Lower lobe of right lung (tissue), 2 donors: Measurements from ENCODE around the gene DCC. TPM values are rescaled to one million over a fixed set of nuclear protein-coding genes. Genes with fewer than 3 reads are reported as not detected.

Source experiments
- ATAC-seq, 2 donors: fragments of 200-7000 bp; cut with Tn5 transposase; one replicate each; pipeline ENCODE4 v1.9.1; 2020 to 2022; ENCODE audit warnings: mild to moderate bottlenecking in 2 of 2, moderate library complexity in 2 of 2
- DNase-seq: peaks from one replicate; pipeline ENCODE4 v3.0.0-alpha.2; 2020
- H3K27ac ChIP-seq: fragments of 200-600 bp; one replicate; pipeline ENCODE4 v1.8.0; 2022
- H3K27me3 ChIP-seq: fragments of 200-600 bp; one replicate; pipeline ENCODE4 v1.8.0; 2022; ENCODE audit warnings: low read depth
- H3K36me3 ChIP-seq: fragments of 200-600 bp; one replicate; pipeline ENCODE4 v1.8.0; 2022; ENCODE audit warnings: mild to moderate bottlenecking
- H3K4me1 ChIP-seq: fragments of 200-600 bp; one replicate; pipeline ENCODE4 v1.8.0; 2022
- H3K4me3 ChIP-seq: fragments of 200-600 bp; one replicate; pipeline ENCODE4 v1.8.0; 2022; ENCODE audit warnings: mild to moderate bottlenecking
- H3K9me3 ChIP-seq: fragments of 200-600 bp; one replicate; pipeline ENCODE4 v1.8.0; 2022
- intact Hi-C: fragments of 100-400 bp; cut with DNase I; formaldehyde crosslinking; loops from one replicate; pipeline ENCODE4 v1.11.0; 2022
- total RNA-seq: library from RNA; stranded (reverse); fragmentation: NEBNext Ultra II Directional; extraction: Animal tissue kit (Norgen Biotek cat#: 25700); gene quantifications from one replicate; pipeline ENCODE4 v1.2.1, GENCODE V29; 2021
- TF ChIP-seq, protein P1 (sequence below): fragments of 200-600 bp; IDR thresholded peaks from one replicate; pipeline ENCODE4 v1.8.0; 2022; ENCODE audit warnings: antibody characterized with exemption, mild to moderate bottlenecking
- donor health status: DM: no; HTN: yes; CAD: no; lungs with severe emphysema.

The DCC gene
- total RNA-seq, 1 donor from 2014 or later: 4.5 TPM

DNA sequence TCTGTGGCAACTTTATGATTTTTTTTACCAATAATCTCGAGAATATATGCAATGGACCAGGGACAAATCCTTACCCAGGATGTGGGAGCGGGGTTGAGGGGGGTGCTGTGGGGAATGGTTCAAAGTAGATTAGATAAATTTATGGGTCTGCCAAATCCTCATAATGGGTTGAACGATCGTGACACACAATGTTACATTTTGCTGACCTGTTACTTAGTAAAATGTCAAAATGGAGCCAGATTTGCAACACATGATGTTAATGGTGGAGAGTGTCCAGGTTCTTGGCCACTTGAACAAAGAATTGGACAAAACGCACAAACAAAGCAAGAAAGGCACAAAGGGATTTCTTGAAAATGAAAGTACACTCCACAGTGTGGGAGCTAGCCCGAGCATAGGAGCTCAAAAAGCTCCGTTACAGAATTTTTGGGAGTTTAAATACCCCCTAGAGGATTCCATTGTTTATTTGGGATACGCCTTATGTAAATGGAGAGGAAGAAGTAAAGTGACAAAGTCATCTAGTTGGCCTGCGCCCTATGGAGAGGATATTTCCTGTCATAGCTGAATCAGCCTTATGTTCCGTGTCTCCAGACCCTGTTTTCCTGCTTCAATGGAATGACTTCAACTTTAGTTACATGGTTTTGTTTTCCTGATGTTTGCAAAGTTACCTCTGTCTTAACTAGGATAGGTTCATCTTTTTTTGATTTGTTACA is 776.0 kb downstream of the DCC start:
- TF ChIP-seq, protein P1, sequence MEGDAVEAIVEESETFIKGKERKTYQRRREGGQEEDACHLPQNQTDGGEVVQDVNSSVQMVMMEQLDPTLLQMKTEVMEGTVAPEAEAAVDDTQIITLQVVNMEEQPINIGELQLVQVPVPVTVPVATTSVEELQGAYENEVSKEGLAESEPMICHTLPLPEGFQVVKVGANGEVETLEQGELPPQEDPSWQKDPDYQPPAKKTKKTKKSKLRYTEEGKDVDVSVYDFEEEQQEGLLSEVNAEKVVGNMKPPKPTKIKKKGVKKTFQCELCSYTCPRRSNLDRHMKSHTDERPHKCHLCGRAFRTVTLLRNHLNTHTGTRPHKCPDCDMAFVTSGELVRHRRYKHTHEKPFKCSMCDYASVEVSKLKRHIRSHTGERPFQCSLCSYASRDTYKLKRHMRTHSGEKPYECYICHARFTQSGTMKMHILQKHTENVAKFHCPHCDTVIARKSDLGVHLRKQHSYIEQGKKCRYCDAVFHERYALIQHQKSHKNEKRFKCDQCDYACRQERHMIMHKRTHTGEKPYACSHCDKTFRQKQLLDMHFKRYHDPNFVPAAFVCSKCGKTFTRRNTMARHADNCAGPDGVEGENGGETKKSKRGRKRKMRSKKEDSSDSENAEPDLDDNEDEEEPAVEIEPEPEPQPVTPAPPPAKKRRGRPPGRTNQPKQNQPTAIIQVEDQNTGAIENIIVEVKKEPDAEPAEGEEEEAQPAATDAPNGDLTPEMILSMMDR: no peak
- Histone ChIP-seq H3K4me3 (no peak overlapping the region), H3K9me3 (no peaks in the 10 kb centered on the region), H3K36me3 (no peaks in the 10 kb centered on the region), H3K27me3 (no peaks in the 10 kb centered on the region), H3K4me1 (no peaks in the 10 kb centered on the region), H3K27ac (no peak overlapping the region)
- DNase-seq (no peak), ATAC-seq (no peak)
- intact Hi-C loops: no loop called here

DNA sequence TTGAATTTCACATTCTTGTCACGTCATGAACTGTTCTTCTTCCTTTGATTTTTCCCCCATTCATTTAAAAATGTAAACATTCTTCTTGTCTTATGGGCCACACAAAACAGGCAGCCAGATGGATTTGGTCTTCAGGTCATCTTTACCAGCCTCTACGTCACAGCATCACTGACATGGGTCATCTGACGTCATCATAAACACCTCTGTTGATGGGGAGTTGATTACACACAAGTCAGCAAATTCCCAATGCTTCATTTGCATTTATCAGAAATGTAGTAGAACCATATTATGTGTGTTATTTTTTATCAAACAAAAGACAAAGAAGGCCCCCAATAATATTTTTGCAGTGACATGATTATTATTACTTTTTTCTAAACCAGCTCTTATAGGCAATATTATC is 777.9 kb downstream of the DCC start:
- H3K4me1 ChIP-seq: no peaks in the 10 kb centered on the region
- TF ChIP-seq, protein P1: no peak
- ATAC-seq (no peak), DNase-seq (no peak)
- no peaks in the 10 kb centered on the region for H3K9me3 ChIP-seq
- intact Hi-C loops: no loop called here
- H3K4me3 ChIP-seq: no peak overlapping the region
- H3K27ac ChIP-seq: no peak overlapping the region
- no peaks in the 10 kb centered on the region for H3K36me3 ChIP-seq
- no peaks in the 10 kb centered on the region for H3K27me3 ChIP-seq

DNA sequence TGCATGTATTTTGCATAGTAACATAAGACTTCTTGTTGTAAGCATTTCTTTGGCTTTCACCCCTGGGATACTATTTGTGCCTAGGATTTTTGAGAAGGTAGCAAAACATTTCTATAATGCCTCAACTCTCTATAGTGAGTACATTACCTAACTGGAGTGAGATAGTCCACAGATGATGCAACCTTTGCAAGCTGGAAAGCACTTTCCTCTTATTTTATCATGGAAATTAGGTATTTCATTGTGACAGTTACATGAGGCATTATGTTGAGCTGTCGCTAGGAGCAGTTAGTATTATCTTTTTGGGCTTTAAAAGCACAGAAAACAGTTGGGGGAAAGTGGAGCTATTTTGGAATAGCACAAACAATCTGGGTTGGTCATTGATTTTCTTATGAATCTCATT is 786.2 kb downstream of the DCC start:
- no peak for ATAC-seq
- Histone ChIP-seq H3K36me3 (no peaks in the 10 kb centered on the region), H3K4me1 (no peaks in the 10 kb centered on the region), H3K4me3 (no peak overlapping the region), H3K27me3 (no peaks in the 10 kb centered on the region), H3K9me3 (no peaks in the 10 kb centered on the region), H3K27ac (no peak overlapping the region)
- intact Hi-C loops: no loop called here
- TF ChIP-seq, protein P1: no peak
- no peak for DNase-seq

DNA sequence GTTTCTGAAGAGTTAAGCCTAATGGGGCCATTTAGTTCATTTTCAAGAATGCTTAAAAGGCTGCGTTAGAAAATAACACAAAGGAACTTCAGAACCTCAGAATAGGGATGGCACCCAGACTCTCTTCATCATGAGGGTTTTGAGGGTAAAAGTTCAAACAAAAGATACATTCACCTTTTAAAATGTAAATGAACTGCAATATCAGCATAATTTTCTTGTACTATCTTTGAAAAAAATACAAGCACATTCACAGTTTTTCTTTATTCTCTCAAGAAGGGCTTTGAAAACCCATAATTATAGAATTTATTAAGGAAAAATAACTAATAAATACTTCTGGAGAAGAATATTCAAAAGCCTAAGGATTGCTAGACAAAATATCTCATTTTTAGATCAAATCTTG is 791.0 kb downstream of the DCC start:
- Histone ChIP-seq H3K27ac (no peak overlapping the region), H3K36me3 (no peaks in the 10 kb centered on the region), H3K27me3 (no peaks in the 10 kb centered on the region), H3K4me3 (no peak overlapping the region), H3K4me1 (no peaks in the 10 kb centered on the region), H3K9me3 (no peaks in the 10 kb centered on the region)
- ATAC-seq (no peak), DNase-seq (no peak)
- TF ChIP-seq, protein P1: no peak
- intact Hi-C loops: no loop called here

DNA sequence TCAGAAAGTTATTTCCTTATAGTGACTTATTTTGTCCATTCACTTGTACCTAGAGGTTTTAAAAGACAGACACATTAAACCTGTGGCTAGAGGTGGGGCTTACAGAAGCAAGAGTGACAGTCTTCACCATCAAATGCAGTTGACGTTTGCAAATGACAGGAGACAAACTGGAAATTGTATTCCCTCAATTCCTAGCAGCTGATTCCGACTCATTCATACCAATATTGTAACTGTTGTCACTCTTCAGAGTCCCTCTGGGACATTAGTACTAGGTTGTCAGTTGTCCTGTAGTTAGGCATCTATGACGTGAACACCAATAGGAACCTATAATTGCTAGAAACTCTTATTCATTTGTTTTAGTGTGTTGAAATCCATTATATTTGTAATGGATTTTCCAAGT is 794.7 kb downstream of the DCC start:
- TF ChIP-seq, protein P1: no peak
- intact Hi-C loops: no loop called here

More for the DNA sequence above, 794.7 kb downstream of the DCC start:
- no peaks in the 10 kb centered on the region for H3K36me3 ChIP-seq
- no peaks in the 10 kb centered on the region for H3K27me3 ChIP-seq
- no peak overlapping the region for H3K4me3 ChIP-seq
- no peaks in the 10 kb centered on the region for H3K4me1 ChIP-seq
- H3K9me3 ChIP-seq: no peaks in the 10 kb centered on the region
- H3K27ac ChIP-seq: no peak overlapping the region
- DNase-seq (no peak), ATAC-seq (no peak)
